NCI-H1417 (cell line): ENCODE results near the gene FANCC.

Experiments
- DNase-seq, 3 experiments: peaks; one replicate each; lab custom pipeline; 2025; lab: John Stamatoyannopoulos, UW

Gene FANCC, protein sequence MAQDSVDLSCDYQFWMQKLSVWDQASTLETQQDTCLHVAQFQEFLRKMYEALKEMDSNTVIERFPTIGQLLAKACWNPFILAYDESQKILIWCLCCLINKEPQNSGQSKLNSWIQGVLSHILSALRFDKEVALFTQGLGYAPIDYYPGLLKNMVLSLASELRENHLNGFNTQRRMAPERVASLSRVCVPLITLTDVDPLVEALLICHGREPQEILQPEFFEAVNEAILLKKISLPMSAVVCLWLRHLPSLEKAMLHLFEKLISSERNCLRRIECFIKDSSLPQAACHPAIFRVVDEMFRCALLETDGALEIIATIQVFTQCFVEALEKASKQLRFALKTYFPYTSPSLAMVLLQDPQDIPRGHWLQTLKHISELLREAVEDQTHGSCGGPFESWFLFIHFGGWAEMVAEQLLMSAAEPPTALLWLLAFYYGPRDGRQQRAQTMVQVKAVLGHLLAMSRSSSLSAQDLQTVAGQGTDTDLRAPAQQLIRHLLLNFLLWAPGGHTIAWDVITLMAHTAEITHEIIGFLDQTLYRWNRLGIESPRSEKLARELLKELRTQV

DNA sequence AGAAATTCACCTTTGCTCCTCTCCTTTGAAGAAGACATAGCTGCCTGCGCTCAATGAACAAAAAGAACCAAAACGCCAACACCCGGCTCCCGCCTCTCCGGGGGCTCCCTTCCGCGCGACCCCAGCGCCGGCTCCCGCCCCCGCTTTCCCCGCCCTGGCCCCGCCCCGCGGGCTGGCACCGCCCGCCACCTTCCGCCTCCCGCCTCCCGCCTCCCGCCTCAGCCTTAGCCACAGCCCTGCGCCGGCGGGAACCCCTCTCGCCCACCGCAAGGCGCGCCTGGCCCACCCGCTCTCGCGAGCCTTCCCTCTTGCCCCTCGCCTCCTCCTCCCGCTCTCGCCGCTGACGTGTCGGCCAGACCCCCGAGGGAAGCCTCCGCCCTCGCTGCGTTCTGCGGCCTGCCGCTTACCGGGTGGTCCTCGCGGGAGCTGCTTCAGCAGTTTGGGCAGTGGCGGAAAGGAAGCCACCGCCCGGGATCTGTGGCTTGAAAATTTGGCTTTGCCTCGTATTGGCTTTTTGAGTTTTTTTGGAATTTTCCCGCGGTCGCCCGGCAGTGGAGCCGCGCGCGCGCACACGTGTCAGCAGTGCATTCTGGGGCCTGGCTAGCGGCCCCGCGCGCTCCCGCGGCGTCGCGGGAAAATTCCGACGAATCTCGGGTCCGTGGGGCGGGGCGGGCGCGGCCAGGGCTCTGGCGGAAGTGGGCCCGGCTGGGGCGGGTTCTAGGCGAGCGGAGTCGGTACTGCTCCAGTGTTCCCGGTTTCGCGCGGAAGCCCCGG is at the start of gene FANCC:
FANCC (minus strand) TSS at position 591 of the 774 bp plus-strand sequence. CDS start 68,418 bp downstream, outside the sequence.
- peak; percentile 85 to 98 (median 98) for DNase-seq

DNA sequence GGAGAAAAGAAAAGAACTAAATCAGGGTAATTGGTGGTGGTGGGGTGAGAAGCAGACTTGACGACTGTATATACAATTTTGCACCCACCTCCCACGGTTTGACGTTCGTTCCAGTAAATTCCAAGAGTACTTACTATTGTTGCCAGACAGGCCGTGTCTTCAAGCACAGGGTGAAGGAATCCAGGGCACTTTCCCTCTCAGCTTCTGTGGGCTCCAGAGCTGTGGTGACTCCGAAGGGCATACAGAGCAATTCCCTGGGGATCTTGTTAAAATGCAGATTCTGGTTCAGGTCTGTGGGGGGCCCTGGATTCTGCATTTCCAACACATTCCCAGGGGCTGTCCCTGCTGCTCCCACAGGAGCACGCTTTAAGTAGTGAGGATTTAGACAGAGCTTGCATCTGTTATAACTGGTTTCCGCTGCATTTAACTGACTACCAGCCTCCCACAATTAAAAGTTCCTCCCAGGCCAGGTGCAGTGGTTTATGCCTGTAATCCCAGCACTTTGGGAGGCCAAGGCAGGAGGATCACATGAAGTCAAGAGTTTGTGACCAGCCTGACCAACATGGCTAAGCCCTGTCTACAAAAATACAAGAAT is 49.3 kb upstream of the FANCC start:
- DNase-seq: no peak

DNA sequence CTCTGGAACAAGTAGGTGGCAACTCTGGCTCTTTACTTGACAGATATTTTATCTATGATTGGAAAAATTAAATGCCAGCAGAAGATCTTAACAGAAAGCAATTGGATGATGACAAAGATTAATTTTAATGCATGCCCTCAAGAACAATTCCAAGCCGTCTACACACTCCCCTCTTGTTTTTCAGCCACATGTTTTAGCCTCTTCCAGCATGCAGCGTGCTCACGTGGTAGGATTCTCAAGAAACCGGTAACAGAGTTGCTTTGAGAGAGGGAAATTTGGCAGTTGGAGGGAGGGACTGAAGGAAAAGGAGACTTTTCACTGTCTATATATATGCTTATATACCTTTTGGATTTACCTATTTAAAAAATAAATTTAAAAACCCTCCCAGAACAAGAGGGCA is 48.3 kb upstream of the FANCC start:
- DNase-seq: no peak

DNA sequence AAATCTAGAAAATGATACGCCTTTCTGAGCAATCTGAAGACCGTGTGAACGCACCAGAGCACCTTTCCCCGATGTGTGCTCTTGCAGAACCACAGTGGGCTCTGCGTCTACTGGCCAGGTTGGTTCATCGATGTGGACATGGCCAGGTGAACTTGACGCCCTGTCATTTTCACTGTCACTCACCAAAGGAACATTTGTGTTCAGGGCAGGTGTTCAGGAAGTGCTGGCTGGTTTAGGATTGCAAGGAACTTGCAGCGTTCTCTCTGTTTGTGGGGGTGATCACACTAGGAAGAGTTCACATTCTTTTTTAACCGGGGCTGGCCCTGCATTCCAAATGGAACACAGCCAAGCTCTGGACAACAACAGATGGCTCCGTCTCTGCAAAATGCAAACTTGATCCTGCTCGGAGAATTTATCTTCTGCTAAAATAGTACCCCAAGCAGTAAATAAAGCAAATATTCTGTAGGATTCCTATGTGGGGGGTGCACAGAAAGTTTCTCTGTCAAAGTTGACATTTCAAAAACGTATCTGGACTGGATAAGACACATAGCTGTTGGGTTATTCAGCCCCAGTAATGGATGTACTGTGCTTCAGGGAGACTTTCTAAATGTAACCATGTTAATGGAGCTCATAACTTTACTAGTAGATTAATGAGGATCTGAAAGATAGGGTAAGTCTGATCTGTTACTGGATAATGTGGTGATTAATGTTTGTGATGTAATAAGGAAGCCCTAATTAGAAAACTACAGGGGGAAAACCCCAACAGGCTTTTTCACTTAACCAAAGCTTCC is 45.7 kb upstream of the FANCC start:
- peak in 1 of 3 experiments; percentile 32 for DNase-seq

DNA sequence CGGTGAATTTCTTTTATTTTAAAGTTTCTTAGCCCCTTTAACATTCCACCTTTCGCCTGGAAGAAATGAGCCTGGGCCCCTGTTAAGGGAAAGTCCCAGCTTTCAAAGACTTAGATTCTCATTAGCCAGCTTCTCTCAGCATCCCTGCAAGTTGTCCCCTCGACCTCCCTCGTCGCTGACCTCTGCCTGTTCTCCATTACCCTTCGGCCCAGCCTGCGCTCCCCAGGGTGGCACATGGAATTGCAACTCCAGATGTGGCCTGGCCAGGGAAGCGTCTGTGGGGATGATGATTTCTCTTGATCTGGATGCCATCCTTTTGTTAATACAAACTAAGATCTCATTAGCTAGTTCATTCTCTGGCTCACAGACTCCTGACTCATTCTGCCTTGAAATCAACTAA is 43.4 kb upstream of the FANCC start:
- no peak for DNase-seq

DNA sequence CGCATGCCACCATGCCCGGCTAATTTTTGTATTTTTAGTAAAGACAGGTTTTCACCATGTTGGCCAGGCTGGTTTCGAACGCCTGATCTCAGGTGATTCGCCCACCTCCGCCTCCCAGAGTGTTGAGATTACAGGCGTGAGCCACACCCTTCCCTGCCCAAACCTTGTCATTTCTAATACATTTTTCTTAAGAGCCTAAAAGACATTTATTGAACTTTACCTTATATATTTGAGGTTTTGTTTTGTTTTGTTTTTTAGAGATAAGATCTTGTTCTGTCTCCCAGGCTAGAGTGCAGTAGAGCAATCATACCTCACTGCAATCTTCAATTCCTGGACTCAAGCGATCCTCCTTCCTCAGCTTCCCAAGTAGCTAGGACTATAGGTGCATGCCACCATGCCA is 39.8 kb upstream of the FANCC start:
- DNase-seq: no peak

DNA sequence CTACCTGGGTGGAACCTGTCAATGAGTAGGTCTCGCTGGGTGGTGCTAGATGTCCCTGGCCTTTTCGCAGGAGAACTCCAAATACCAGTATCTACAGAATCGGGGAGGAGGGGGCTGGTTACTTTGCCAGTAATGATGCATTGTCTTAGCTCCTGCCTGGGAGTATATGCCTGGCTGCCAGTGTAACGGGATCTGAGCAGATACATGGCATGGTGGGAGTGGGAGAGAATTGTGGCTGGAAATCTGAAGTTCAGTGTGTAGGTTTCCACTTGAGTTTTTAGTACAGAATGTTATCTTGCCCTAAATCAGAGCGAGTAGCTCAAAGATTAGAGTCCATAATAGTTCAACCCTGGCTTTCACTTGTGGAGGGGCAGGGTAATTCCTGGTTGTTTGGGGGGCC is 38.0 kb upstream of the FANCC start:
- no peak for DNase-seq

DNA sequence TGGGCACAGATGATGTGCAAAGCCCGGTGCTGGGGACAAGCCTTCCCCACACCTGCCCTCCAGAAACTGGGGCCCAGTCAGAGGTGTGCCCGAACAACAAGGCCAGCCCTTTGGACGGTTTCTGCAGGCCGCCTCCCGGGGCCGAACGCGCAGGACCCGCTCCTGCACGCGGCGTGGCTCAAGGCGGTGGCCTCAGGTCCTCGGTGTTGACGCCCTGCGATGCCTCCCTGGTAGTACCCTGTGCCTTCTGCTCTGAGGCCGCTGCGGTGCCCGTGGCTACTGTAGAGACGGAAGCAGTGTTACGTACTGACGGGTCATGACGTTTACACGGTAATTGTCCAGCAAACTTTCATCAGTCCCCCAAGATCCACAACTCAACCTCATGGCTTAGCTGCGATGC is 33.5 kb upstream of the FANCC start:
- DNase-seq: no peak

DNA sequence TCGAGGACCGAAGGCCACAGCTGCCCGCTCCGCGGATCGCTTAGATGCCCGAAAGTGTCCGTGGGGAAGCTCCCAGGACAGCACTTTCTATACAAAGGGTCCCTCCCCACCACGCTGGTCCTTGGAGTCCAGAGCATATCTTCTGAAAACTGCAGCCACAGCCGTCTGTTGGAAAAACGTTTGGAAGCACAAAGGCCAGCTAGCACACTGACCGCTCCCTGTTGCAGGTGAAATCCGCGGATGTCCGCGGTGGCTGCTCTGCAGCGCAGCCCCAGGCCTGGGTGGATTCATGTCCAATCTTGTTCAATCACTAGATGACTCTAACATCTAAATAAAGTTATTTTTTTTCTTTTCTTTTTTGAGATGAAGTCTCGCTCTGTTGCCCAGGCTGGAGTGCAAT is 32.8 kb upstream of the FANCC start:
- DNase-seq: no peak

DNA sequence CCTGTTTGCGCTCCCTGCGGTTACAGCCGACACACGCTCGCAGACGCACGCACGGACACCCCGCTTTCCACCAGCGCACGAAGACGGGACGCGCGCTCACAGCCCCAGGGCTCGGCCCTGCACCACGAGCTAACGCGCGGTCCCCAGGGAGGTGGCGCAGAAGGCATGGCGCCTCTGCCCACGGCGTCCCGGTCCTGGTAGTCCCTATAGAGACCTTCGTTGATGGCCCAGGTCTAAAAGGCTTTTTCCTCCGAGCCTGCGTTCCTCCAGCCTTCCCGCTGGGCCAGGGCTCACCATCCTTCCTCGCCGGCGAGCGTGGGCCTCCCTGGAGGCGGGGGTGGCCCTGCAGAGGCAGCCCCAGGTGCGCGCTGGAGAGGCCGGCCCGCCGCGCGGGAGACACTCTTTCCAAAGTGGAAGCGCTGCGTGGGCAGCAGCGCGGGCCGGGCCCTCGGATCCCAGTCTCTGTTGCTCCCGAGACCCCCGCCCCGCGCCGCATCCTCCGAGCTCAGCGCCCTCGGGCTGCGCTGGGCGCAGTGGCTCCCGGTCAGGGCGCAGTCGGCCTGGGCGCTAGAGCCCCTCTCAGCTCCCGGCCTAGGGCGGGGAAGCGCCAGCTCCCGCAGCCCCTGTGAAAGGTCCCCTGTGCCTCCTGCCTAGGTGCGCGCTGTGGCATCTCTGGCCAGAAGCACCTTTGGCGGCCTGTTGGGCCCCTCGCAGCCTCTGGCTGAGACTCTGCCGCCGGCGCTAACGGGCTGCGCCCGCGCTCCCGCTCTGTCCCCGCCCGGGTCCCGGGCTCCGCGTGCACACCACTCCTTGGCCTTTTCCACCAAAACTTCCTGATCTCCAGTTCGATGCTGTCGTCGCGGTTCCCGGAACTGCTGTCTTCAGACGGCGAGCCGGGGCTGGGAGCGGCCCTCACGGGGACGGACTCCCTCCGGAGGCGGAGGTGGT is 31.9 kb upstream of the FANCC start:
- no peak for DNase-seq

DNA sequence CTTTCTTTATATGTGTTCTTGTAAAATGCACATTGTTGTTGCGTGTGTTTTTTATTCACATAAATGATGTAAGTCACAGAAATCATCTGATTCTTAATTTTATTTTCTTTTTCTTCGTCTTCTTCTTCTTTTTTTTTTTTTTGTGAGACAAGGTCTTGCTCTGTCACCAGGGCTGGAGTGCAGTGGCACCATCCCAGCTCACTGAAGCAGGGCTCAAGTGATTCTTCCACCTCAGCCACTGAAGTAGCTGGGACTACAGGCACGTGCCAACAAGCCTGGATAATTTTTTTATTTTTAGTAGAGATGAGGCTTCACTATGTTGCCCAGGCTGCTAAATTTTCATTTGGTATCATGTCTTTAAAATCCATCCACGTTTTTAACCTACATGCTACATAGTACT is 28.5 kb upstream of the FANCC start:
- no peak for DNase-seq

DNA sequence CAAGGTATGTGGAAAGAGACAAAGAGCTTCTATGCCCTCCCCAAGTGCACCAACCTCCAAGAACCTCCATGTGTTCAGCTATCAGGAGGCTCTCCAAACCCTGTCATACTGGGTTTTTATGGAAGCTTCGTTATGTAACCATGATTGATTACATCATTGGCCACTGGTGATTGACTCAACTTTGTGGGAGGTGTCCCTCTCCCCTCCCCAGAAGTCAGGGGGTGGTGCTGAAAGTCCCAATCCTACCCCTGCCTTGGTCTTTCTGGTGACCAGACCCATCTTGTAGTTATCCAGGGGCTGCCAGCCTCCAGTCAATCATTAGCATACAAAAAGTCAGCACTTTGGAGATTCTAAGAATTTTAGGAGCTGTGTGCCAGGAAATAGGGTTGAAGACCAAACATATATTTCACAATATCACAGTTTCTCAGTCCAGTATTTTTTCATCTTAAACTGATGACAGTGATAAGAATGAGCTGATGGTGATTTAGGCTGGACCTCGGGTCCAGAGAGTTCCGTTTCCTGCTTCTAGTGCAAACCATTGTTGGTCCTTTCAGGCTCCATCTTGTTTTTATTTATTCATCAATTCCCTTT is 27.3 kb upstream of the FANCC start:
- DNase-seq: no peak

DNA sequence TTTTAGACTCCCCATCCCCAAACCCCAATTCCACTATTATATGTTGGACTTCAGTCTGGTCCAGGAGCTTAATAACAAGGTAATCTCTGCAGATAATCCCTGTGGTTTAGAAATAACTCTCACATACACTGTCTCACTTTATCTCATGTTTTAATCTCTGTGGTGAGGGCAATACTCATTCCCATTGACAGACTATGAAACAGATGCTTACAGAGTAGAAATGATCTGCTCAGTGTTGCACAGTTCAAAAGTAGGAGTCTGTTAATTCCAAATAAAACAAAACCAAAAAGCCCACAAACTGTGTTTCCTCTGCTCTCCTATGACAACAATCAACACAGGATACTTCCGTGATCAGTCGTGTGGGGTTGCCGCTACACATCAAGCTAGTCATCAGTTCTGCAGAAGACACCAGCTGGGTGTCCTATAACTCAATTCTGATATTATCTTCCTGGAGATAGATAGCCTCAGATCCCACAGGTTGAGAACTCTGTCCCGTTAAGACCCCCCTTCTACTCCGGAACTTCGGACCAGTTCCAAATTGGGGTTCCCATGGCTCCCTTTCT is 26.3 kb upstream of the FANCC start:
- no peak for DNase-seq

DNA sequence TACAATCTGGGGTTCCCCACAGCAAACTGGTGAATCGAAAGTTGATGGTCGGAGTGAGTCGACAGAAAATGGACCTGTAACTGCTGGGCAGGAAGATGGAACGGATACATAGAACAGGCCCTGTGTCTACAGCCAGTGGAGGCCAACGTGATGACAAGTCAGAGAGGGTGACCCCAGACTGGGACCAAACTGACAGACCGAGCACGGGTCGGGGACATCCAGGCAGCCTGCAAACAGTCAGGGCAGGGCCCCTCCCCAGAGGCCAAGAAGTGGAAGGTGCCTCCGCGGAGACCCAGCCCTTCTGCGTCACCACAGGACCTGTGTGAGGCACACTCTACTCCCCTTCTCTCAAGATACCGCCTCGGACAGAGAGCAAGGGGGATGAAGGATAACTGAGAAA is 25.1 kb upstream of the FANCC start:
- DNase-seq: no peak

DNA sequence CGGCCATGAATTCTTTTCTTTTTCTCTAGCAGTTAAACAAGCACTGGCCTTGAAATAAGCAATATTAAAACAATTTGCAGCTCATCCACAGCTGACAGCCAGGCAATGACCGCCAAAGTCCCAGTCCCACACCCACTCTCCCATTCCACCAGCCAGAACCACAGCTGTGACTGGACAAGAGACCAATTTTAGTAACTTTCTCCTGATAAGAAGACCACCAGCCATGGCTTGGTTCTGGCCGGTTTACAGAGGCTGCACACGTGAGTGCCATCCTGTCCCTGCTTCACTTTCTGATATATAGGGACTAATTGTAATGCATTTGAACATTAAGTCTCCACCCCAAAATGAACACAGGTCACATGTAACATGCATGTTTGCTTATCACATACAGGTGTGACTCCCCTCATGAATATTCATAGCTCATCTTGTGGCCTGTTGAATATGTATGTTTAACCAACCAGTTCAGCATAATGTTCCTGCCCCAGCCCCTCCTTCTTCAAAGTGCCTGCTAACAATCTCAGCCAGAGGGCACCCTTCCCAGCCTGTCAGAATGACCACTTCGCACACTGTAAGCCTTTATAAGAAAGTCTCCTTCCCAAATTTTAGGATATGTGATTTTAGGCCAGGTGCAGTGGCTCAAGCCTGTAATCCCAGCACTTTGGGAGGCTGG is 23.9 kb upstream of the FANCC start:
- peak in 1 of 3 experiments; percentile 16 for DNase-seq

DNA sequence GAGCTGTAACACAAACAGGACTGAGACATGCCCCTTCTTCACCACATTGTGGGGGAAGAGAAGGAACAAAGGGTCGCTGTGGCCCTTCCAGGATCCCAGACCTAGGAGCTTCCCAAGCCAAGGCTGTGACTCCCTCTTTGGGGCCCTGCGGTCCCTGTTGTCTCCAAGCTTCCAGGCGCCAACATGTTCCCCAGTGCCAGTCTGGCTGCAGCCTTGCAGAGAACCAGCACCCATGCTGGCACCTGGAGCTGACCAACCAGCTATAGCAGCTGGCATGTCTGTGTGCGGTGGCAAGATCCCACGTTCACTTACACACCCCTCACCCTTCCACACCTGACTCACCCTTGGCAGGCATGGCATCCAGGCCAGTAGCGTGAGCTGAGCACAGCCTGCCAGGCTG is 20.7 kb upstream of the FANCC start:
- DNase-seq: no peak

DNA sequence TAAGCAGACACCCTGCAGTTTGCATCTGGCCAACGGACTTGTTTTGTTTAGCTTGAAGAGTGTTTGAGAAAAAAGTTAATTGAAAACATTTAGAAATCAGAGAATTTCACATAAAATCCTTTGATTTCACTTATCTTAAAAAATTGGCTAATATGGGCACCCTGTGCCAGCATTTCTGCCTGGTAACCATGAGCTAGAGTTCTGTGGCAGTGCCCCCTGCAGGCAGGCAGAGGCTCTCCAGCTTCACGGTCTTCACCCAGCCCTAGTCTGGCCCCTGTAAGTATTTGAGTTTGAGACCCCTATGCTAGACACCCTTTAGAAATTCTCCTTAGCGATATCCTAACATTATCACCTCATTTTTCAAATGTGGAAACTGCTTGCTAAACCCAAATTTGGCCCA is 18.8 kb upstream of the FANCC start:
- no peak for DNase-seq

DNA sequence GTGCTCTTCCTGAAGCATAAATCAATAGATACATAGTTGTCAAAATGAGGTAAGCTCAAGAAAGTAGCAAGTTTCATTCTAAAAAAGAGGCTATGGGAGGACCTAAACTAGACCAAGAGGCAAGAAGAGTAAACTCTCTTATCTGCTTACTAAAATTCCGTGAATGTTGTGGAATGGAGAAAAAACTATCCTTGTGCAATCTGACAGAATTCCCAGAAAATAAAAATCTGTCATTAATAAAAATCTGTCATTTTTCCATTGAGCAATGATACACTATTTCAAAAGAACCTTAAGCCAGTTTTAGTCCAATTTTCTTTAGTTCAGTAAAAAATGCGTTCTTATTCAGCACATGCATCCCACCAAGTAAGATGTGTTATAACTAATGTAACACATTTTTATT is 15.9 kb upstream of the FANCC start:
- no peak for DNase-seq

DNA sequence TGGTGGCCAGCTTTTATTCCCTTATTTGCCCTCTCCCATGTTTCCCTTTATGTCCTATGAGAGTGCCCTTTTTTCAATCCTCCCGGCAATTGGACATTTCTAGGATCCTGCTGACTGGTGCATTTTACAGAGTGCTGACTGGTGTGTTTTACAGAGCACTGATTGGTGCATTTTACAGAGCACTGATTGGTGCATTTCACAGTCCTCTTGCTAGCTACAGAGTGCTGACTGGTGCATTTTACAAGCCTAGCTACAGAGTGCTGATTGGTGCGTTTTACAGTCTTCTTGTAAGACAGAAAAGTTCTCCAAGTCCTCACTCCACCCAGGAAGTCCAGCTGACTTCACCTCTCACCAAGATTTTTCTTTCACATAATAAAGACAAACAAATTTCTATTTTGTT is 15.4 kb upstream of the FANCC start:
- DNase-seq: no peak
